Pancreas (tissue), 10 donors: ENCODE measurements around the gene CD59. TPM values are rescaled to one million over a fixed set of nuclear protein-coding genes. Genes with fewer than 3 reads are reported as not detected.
A peak's percentile ranks its signal among the peaks of the same experiment; 100 is the strongest.

ENCODE experiments used
- ATAC-seq, 4 donors: fragments of 200-7000 bp; cut with Tn5 transposase; one replicate each; pipeline versions ENCODE4 v1.8.0 to v1.9.1; 2020; ENCODE audit warnings: mild to moderate bottlenecking in 4 of 4, moderate library complexity in 4 of 4
- DNase-seq, 6 donors: peaks; one replicate each; pipeline ENCODE4 v3.0.0-alpha.2; 2020
- FAIRE-seq: peaks from 2 replicates; lab custom pipeline; 2012; peaks lifted over from hg19 to GRCh38; lab: Jason Lieb, UNC
- H3K27ac ChIP-seq, 4 donors: fragments of 200-600 bp; sonication (generic); 1 replicate in 3 of 4; 2 replicates in 1 of 4; pipeline versions ENCODE4 v1.5.0 to v1.8.0; 2020
- H3K27me3 ChIP-seq, 4 donors: fragments of 200-600 bp; one replicate each; pipeline ENCODE4 v1.8.0; 2021
- H3K36me3 ChIP-seq, 3 donors: fragments of 200-600 bp; sonication (generic) in 1 of 3; one replicate each; pipeline versions ENCODE4 v1.5.0 to v1.8.0; 2020 to 2021
- H3K4me1 ChIP-seq, 3 donors: fragments of 200-600 bp; one replicate each; pipeline ENCODE4 v1.8.0; 2021
- H3K4me3 ChIP-seq, 4 donors: fragments of 200-600 bp; sonication (generic) in 2 of 4; one replicate each; pipeline versions ENCODE4 v1.5.0 to v1.8.0; 2020 to 2021
- H3K9me3 ChIP-seq, 4 donors: fragments of 200-600 bp; one replicate each; pipeline ENCODE4 v1.8.0; 2021
- CTCF ChIP-seq, 4 donors: fragments of 200-600 bp; sonication (generic) in 3 of 4; IDR thresholded peaks; one replicate each; pipeline versions ENCODE4 v1.5.0 to v1.8.0; 2021; ENCODE audit warnings: antibody characterized with exemption in 4 of 4
- WGBS, 2 donors: extraction: QIAGEN DNeasy Blood & Tissue Kit; methylation state at CpG; one replicate each; pipeline ENCODE4 v1.1.7; 2013; 5-methylcytosine and 5-hydroxymethylcytosine counted together
- intact Hi-C, 3 donors: fragments of 100-400 bp; cut with DNase I; formaldehyde crosslinking; loops; one replicate each; pipeline versions ENCODE4 v1.11.1 to v1.14.2; 2022
- polyA plus RNA-seq, 2 donors: library from polyadenylated mRNA; stranded (reverse); fragments of 200-250 nt; gene quantifications; one replicate each; pipeline ENCODE4 v1.2.3, GENCODE V29; 2013
- total RNA-seq, 6 donors: library from RNA; stranded (reverse); fragmentation: NEBNext Ultra II Directional in 4 of 6; extraction: Animal tissue kit (Norgen Biotek cat#: 25700) in 4 of 6; gene quantifications; one replicate each; pipeline versions ENCODE4 v1.2.1 to v1.2.4, GENCODE V29; 2021 to 2023
- donor health status: healthy with polysubstance abuse.
- donor health status: DM: no; HTN: no; CAD: no; lungs with moderate emphysema.
- donor health status: DM: no; HTN: no; CAD: no.
- donor health status: control.
- donor health status: control.
- donor health status: Bipolar disorder and iron deficiency.
- donor health status: DM: yes; HTN: yes; CAD: no.
- donor health status: DM: no; HTN: no; CAD: no.
- donor health status: DM: no; HTN: no; CAD: no.
- donor health status: DM: yes; HTN: yes; CAD: no.

Gene CD59
- total RNA-seq (100 to 1,000 TPM; 129 to 495 (median 176) TPM), polyA plus RNA-seq (100 to 1,000 TPM in 1 of 2 donors, 10 to 100 TPM in 1; 44.4 to 179 TPM)

- H3K4me1 ChIP-seq = peaks cover 0 to 3% (median 0%) of the 10 kb centered on the region in 3 donors
- TF ChIP-seq CTCF (IDR thresholded peaks at IDR 0.05) = no peak
- intact Hi-C loops = no loop called here
- no peaks in the 10 kb centered on the region for H3K27me3 ChIP-seq
- peak; percentile 95 to 99 (median 98) for DNase-seq
- no peaks in the 10 kb centered on the region for H3K9me3 ChIP-seq
- peak within 1 kb of the TSS; percentile 46 to 92 (median 80) for H3K27ac ChIP-seq
- ATAC-seq = peak; percentile 95 to 97 (median 96)
- peaks cover 0 to 5% (median 0%) of the 10 kb centered on the region in 3 donors for H3K36me3 ChIP-seq
- H3K4me3 ChIP-seq = peak within 1 kb of the TSS; percentile 52 to 68 (median 64)
- FAIRE-seq = no peak
- 0 to 1% methylated on average over 33 to 48 of the region's 48 CpGs for WGBS, 2 donors
Measured at GRCh38 chr11:33736148-33736812, at the start of gene CD59. Gene CD59, minus strand, starts transcription at chr11:33736423. Its CDS starts 13,978 bp downstream, at chr11:33722445.

GRCh38 chr11:33785609-33786008 lies 49.4 kb upstream of the CD59 start:
- no peaks in the 10 kb centered on the region for H3K27me3 ChIP-seq
- no peaks in the 10 kb centered on the region for H3K4me1 ChIP-seq
- H3K36me3 ChIP-seq = no peaks in the 10 kb centered on the region
- no peak for TF ChIP-seq CTCF (IDR thresholded peaks at IDR 0.05)
- DNase-seq = no peak
- no peaks in the 10 kb centered on the region for H3K9me3 ChIP-seq
- no peak for FAIRE-seq
- ATAC-seq = peak in 2 of 4 donors; percentile 66 to 70
- intact Hi-C loops = no loop called here
- H3K27ac ChIP-seq = no peak overlapping the region
- H3K4me3 ChIP-seq = no peak overlapping the region
- WGBS, 2 donors = 15 to 21% methylated on average over 3 of the region's 3 CpGs

- intact Hi-C loops = no loop called here
- 69 to 70% methylated on average over 7 of the region's 7 CpGs for WGBS, 2 donors
- DNase-seq = no peak
Measured at GRCh38 chr11:33779849-33780528, 43.8 kb upstream of the CD59 start.

GRCh38 chr11:33778675-33779074 lies 42.5 kb upstream of the CD59 start:
- DNase-seq (no peak), ATAC-seq (no peak)

More at GRCh38 chr11:33779849-33780528, 43.8 kb upstream of the CD59 start:
- Histone ChIP-seq H3K36me3 (no peaks in the 10 kb centered on the region), H3K27ac (no peak overlapping the region), H3K9me3 (no peaks in the 10 kb centered on the region), H3K4me1 (peaks cover 0 to 5% (median 0%) of the 10 kb centered on the region in 3 donors), H3K27me3 (no peaks in the 10 kb centered on the region), H3K4me3 (no peak overlapping the region)
- TF ChIP-seq CTCF (IDR thresholded peaks at IDR 0.05) = no peak
- ATAC-seq (peak in 3 of 4 donors; percentile 61 to 75 (median 70)), FAIRE-seq (no peak)

More at GRCh38 chr11:33778675-33779074, 42.5 kb upstream of the CD59 start:
- intact Hi-C loops = no loop called here
- no peaks in the 10 kb centered on the region for H3K27me3 ChIP-seq
- no peaks in the 10 kb centered on the region for H3K9me3 ChIP-seq
- 79 to 83% methylated on average over 5 of the region's 5 CpGs for WGBS, 2 donors
- no peak for TF ChIP-seq CTCF (IDR thresholded peaks at IDR 0.05)
- FAIRE-seq = no peak
- no peak overlapping the region for H3K27ac ChIP-seq
- no peak overlapping the region for H3K4me3 ChIP-seq
- no peaks in the 10 kb centered on the region for H3K36me3 ChIP-seq
- peaks cover 0 to 5% (median 0%) of the 10 kb centered on the region in 3 donors for H3K4me1 ChIP-seq
